Measurements from ENCODE around the gene VWA8.

- TF ChIP-seq BCL3 (CRISPR knock-in tag; IDR thresholded peaks at IDR 0.05) (no peak), CREM (IDR thresholded peaks at IDR 0.05) (no peak), CREM (CRISPR knock-in tag; IDR thresholded peaks at IDR 0.05) (no peak)
Observed at GRCh38 chr13:41833201-41833600, 127.7 kb downstream of the VWA8 start.
